Urothelium cell line (cell line): ENCODE data around the gene IL2RA.
"Not testable (repeated sequence)": the region's sequence is repeated elsewhere in the genome, so short reads cannot be mapped to it uniquely, and the experiment has no call there.

Experiments
- DNase-seq: peaks from one replicate; pipeline ENCODE4 v3.0.0; 2011; ENCODE audit warnings: low spot score, mixed read lengths
- FAIRE-seq: peaks from 2 replicates; lab custom pipeline; 2011; peaks lifted over from hg19 to GRCh38; lab: Jason Lieb, UNC

IL2RA gene

DNA sequence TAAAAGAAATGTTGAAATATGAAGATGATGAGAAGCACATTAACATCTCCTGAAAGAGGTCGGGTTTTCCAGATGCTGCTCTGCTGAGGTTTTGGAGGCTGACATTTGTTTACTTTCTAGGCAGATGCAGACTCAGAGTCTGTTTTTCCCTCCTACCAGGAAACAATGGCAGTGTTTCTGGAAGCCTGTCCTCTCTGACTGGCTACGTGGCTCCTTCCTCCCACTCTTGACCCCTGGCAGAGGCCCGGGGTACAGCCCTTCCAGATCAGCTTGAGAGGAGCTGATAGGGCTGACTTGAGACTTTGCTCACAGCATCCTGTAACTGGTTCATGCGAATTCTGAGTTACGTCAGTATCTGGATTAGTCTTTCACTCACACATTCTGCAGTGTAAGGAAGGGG, 43.7 kb downstream of the IL2RA start:
- FAIRE-seq (no peak), DNase-seq (no peak)

DNA sequence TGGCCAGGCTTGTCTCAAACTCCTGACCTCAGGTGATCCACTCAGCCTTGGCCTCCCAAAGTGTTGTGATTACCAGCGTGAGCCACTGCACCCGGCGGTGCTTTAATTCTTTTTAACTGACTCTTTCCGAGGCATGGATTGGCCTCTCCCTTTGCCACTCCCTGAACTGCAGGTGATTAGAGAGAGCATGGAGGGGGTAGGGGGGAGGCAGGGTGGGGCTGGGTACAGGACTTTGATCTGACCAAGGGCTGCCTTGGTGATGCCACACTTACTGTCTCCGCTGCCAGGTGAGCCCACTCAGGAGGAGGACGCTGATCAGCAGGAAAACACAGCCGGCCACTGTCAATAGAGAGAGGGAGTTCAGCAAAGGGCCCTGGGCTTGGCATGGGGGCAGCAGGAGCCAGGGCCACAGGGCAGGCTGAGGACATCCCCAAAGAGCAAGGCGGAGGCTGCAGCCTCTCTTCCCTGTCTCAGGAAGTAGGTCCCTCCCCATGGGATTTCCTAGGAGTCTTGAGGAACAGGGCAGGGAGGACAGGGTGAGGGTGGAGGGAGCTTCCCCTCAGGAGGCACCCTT, 44.3 kb downstream of the IL2RA start:
- FAIRE-seq, result no peak

DNA sequence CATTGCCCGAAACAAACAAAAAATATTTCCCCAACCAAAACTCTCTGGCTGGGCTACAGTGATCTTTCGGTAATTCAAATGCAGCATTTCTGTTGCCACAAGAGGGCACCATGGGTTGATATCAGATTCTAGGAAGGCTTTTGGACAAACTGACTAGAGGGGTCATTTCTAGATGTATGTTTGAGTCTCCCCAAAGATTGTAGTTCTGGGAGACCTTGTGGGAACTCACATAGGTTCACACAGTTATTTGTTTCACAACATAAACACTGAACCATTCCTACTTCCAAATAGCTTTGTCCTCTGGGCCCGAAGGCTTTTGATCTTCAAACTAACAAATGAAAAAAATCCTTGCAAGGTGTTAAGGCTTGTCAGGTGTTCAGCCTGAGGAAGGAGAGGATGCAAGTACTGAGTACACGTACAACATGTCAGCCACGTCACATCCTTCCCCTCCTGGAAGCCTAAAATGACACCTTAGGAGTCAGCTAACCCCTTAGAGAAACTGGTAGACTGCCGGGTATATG, 47.9 kb downstream of the IL2RA start:
- no peak for FAIRE-seq
- DNase-seq, result peak; percentile 55

More for the DNA sequence above, 44.3 kb downstream of the IL2RA start:
- DNase-seq, result no peak

DNA sequence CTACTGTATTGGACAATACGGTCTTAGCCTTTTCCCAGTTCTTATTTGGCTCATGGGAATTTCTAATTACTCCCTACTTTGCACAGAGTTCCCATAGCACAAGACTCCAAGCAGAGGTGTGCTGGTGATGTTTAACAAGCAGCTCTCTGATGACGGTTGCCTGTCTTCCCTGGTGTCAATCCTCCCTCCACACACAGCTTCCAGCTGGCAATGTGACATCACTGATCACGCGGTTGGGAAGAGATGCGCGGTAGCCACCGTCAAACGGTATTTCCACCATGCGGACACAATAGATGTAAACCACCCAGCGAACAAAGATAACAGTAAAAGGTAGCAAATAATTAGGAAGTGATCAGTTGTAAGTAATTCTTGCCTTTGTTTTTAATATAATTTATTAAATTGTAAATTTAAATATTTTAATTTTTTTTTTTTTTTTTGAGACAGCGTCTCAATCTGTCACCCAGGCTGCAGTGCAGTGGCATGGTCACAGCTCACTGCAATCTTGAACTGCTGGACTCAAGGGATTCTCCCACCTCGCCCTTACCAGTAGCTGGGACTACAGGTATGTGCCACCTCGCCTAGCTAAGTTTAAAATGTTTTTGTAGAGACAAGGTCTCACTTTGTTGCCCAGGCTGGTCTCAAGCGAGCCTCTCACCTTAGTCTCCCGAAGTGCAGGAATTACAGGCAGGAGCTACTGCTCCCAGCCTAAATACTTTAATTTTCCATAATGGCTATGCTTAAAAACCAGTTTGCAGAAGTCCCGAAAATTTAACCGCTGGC, 48.6 kb downstream of the IL2RA start:
- DNase-seq (no peak), FAIRE-seq (no peak)

DNA sequence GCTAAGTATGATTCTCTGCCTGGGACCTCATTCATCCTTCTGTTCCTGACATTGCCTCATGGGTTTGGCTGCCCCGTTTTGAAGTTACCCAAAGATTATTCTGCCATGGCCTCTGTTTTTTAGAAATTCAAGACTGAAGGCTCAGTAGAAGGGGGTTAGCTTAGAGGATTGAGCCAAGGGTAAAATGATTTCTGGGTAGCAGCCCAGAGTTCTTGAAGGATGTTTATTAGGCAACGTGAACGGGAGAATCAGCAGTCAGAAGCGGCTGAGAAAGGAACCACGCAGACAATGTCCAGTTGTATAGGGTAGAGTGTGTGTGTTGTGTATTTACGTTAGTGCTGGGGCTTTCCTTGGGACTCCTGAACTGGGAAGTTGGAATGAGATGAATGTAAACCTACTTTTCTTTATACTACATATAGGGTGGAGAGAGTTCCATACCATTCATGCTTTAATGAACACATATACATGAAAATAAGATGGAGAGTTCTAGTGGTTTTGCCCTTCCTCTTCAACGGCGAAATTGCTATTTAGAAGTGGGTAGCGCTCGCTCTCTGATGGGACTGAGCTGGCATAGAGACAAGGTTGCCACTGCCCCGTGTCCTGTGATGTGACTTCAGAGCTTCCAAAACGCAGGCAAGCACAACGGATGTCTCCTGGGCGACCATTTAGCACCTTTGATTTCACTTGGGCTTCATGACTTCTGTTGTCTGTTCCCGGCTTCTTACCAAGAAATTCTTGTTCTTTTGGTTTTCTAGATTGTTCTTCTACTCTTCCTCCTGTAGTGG, 49.9 kb downstream of the IL2RA start:
- FAIRE-seq (no peak), DNase-seq (no peak)

DNA sequence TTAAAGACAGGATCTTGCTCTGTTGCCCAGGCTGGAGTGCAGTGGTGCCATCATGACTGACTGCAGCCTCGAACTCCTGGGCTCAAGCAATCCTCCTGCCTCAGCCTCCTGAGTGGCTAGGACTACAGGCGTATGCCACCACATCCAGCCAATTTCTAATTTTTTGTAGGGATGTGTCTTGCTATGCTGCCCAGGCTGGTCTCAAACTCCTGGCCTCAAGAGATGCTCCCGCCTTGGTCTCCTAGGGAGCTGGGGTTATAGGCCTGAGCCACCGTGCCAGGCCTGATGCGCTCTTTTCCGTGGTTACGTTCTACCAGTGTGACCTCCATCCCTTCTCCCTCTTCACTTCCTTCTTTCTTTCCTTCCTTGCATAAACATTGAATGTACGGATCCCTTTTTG, 50.6 kb downstream of the IL2RA start:
- FAIRE-seq, result no peak
- no peak for DNase-seq

DNA sequence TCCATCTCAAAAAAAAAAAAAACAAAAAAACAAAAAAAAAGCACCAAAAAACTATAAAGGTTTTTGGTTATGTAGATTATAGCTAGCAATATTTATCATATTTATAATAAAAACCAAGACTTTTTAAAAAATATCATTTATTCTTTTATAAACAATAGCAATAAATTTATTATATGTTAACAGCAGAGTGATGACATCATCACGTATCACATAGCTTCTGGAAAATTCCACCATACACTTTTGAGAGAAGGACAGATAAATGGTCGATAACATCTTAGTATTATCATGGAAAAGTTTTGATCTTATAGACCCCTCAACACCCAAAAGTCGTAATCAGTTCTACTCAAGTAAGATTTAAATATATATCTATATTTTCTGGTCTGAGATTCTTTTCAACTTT, 51.6 kb downstream of the IL2RA start:
- no peak for DNase-seq
- no peak for FAIRE-seq

DNA sequence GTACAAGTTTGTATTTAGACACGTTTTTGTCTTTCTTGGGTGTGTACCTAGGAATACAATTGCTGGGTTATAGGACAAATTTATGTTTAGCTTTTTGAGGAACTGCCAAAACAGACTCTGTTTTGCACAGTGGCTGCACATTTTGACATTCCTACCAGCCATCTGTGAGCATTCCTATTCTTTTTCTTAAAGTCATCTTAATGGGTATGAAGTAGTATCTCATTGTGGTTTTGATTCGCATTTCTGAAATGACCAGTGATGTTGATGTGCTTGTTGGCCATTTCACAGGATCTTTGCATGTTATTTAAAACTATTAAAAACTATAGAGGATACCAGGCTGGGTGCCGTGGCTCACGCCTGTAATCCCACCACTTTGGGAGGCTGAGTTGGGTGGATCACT, 52.2 kb downstream of the IL2RA start:
- no peak for FAIRE-seq

DNA sequence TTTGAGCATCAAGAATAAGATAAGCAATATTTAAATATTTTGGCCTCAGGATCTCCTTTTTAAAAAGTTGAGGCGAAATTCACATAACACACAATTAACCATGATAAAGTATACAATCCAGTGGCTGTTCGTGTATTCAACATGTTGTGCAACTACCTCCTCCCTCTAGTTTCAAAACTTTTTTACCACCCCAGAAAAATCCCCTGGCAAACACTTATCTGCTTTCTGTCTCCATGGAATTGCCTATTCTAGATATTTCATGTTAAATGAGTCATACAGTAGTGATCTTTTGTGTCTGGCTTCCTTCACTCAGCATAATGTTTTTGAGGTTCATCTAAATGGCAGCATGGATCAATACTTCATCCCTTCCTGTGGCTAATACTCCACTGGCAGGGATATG, 53.0 kb downstream of the IL2RA start:
- no peak for DNase-seq
- no peak for FAIRE-seq

More for the DNA sequence above, 52.2 kb downstream of the IL2RA start:
- DNase-seq, result no peak

DNA sequence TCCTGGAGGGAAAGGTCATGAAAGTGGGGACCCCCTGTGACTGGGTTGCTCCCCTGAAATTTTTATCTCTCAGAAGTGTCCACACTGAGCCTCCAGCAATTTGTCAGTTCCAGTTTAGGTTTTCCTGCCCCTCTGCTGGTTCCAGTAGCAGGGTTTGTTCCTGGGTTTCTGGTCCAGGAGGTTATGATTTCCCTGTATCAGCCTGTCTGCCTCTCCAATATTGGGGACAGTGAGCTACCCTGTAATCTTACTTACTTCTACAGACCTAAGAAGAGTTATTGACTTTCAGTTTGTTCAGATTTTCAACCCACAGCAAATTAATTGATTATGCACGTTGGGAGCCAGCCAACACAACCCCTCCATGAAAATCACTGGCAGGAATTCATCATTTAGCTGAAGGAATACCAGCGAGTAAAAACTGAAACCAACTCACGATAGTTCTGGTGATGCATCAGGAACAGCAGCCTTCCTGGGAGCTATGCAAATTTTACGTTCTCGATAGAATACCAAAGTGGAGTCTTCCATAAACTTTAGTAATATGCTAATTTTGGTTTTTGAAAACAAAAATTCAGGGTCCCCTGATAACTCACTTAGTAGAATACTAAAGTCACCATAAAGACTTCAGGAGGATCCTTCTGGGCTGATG, 53.5 kb downstream of the IL2RA start:
- FAIRE-seq, result no peak
- no peak for DNase-seq

DNA sequence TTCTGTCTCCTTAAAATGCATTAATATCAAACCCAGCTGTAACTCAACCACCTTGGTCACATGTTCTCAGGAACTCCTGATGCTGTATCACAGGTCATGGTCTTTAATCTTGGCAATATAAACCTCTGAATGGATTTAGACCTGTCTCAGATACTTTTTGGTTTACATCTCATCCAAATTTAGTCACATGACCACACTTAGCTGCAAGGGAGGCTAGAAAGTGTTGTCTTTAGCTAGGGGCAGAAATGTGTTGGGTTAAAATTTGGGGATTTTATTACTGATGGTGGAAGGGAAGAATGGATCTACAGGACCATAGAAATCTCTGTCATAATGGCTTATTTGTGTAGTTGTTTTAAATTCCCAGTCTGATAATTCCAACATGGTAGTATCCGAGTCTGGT, 55.2 kb downstream of the IL2RA start:
- DNase-seq, result no peak
- no peak for FAIRE-seq

DNA sequence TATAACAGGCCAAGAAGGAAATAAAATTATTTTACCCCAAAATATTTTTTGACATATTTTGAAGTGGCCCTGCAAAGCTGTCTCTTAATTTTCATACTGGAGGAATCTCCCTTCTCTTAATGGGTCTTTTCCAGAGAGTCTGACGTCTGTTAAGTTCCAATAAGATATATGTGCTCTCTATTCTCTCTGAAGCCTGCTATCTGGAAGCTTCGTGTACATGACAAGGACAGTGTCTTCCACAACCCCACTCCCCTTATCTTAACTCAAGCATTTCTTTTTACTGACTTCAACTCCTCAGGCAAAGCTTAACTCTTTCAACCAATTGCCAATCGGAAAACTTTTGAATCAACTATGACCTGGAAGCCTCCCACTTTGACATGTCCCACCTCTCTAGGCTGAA, 55.6 kb downstream of the IL2RA start:
- FAIRE-seq (no peak), DNase-seq (no peak)

DNA sequence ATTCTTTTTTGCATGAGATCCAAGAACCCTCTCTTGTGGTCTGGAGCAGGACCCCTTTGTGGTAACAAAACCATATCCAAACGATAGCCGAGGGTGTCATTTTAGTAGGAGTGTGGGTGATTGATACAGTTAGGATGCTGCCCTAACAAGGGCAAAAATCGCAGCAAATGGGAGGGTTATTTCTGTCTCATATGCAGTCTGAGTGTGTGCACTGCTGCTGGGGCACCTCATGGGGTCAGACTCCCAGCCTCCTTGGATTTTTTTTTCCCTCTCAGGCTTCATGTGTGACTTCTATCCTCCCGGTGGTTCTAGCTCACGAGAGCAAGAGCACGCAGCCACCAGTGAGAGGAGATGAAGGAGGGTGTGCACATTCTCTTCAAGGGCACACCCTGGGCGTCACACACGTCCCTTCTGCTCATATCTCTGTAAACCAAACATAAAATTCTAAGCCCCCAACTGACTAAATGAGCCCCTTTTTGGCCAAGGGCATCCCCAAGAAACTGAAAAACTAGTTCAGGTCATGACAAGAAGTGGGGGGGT, 56.2 kb downstream of the IL2RA start:
- FAIRE-seq, result no peak
- DNase-seq, result no peak

DNA sequence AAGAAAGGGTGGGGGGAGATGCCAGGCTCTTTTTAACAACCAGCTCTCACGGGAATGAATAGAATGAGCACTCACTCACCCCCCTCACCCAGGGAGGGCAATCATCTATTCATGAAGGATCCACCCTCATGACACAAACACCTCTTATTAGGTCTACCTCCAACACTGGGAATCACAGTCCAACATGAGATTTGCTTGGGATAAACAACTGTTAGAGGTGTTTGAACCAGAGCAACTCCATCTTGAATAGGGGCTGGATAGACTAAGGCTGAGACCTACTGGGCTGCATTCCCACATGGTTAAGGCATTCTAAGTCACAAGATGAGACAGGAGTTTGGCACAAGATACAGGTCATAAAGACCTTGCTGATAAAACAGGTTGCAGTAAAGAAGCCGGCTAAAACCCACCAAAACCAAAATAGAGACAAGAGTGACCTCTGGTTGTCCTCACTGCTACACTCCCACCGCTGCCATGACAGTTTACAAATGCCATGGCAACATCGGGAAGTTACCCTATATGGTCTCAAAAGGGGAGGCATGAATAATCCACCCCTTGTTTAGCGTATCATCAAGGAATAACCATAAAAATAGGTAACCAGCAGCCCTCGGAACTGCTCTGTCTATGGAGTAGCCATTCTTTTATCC, 56.9 kb downstream of the IL2RA start:
- not testable (repeated sequence) for DNase-seq, FAIRE-seq

DNA sequence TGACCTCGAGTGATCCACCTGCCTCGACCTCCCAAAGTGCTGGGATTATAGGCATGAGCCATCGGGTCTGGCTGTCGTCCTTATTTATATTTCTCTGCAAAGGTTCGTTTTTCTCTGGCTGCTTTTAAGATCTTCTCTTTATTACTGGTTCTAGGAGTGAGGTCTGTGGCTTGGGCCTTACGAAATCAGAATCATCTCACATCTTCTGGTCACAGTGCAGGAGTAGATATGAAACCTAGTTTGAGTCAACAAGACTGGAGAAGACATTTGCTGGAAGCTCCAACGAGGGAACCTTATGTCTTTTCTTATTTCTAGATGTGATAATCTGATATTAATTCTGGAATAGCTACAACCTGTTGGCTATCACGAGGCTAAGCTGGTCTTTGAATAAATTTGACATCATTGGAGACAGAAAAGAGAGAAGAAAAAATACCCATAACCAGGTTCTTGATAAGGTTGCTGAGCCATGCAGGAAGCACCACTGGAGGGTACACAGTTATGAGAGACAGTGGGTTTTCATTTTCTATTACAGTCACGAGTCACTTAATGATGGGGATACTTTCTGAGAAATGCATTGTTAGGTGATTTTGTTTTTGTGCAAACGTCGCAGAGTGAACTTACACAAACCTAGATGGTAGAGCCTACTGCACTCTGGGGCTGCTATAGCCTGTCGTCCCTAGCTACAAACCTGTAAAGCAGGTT, 59.2 kb downstream of the IL2RA start:
- DNase-seq, result no peak
- FAIRE-seq, result no peak

DNA sequence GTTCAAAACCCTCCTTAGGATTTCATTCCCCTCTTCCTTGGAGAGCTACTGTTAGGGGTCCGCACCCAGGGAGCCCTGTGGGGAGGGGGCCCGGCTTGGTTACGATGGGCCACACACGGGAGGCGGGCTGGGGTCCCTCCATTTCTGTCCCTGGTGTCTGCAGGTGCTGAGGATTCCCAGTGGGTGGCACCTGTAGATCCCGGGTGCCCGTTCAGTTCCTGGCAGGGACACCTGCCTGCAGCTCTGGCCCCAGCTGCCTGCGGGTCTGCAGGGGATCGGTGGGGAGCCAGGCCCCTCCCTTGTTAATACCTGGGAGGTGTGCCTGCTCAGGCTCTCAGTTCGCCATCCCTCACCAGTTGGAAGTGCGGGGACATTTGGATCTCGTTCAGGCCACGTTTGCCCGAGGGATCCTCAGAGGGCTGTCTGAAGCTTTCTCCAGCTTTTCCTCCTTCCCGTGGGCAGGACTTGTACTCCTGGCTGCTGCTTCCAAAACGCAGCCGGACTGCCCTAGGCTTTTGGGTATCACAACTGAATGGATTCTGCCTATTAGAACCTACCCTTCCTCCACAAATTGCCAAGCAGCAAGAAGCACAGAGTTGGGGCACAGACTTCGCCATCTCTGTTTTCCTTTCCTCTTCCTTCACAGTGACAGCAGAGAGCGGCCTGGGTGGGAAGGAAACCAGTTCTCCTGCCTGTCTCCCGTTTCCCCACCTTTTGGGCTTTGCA, 62.6 kb downstream of the IL2RA start:
- DNase-seq (no peak), FAIRE-seq (no peak)

DNA sequence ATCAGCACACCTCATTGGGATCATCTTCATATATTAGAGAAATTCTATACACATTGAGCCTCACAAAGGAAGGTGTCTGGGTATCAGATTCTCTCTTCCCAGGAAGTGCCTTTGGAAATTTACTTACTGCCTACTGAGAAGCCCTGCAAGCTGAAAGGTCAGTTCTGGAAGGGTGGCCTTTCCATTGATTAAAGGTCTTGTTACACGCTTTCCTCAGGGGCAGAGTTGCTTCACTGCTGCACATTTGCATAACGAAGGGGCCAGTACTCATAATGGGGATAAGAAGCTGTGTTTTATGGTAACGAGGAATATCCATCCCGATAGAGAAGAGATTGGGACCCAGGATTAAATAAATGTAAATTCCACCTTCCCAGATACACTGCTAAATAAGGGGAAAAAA, 65.5 kb downstream of the IL2RA start:
- no peak for FAIRE-seq

DNA sequence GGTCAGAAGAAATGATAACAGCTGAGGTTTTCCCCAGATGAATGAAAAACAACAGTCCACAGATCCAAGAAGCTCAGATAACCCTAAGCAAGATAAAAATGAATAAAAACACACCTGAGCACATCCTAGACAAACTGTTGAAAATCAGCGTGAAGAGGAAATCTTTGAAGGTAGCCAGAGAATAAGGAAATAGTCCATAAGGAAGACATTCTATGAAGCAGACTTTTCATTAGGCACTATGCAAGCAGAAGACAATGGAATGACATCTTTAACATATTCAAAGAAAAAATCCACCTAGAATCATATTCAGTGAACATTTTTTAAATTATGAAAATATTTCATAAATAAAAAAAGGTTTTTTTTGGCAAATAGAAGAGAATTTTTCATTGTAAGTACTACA, 69.8 kb downstream of the IL2RA start:
- no peak for FAIRE-seq
- DNase-seq, result no peak

More for the DNA sequence above, 65.5 kb downstream of the IL2RA start:
- no peak for DNase-seq

DNA sequence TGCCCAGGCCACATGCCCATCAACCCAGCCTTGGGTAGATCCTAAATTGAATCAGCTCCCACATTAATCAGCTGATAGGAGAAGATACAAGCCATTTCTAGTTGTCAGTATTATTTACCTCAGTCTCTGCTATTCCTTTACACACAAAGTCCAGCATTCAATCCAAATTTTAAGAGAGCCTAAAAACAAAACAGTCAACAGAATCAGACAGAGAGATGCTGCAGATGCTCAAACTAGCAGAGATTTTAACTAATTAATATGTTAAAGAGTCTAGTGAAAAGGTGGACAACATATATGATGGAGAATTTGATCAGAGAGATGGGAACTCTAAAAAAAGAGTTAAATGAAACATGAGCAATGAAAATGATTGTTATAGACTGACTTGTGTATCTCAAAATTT, 70.5 kb downstream of the IL2RA start:
- no peak for FAIRE-seq
- no peak for DNase-seq
